Left lung (tissue), 10 donors: Measurements from ENCODE around the gene FMNL2. TPM values are rescaled to one million over a fixed set of nuclear protein-coding genes. Genes with fewer than 3 reads are reported as not detected.

Experiments used
- ATAC-seq: fragments of 200-7000 bp; cut with Tn5 transposase; one replicate; pipeline ENCODE4 v1.9.1; 2020; ENCODE audit warnings: moderate library complexity
- DNase-seq, 4 donors: peaks; one replicate each; pipeline ENCODE4 v3.0.0-alpha.2; 2013 to 2020
- H3K27ac ChIP-seq, 2 donors: fragments of 200-600 bp; sonication (generic) in 1 of 2; one replicate each; pipeline versions ENCODE4 v1.5.0 to v1.8.0; 2020 to 2021
- H3K27me3 ChIP-seq, 2 donors: fragments of 200-600 bp; sonication (generic) in 1 of 2; one replicate each; pipeline versions ENCODE4 v1.5.0 to v1.8.0; 2020 to 2021
- H3K36me3 ChIP-seq, 2 donors: fragments of 200-600 bp; sonication (generic) in 1 of 2; one replicate each; pipeline versions ENCODE4 v1.5.0 to v1.8.0; 2020 to 2021
- H3K4me1 ChIP-seq, 2 donors: fragments of 200-600 bp; one replicate each; pipeline ENCODE4 v1.8.0; 2021
- H3K4me3 ChIP-seq, 2 donors: fragments of 200-600 bp; sonication (generic) in 1 of 2; one replicate each; pipeline versions ENCODE4 v1.5.0 to v1.8.0; 2020 to 2021; ENCODE audit warnings: mild to moderate bottlenecking in 1 of 2
- H3K9me3 ChIP-seq, 2 donors: fragments of 200-600 bp; sonication (generic) in 1 of 2; one replicate each; pipeline versions ENCODE4 v1.5.0 to v1.8.0; 2020 to 2021
- CTCF ChIP-seq, 2 donors: fragments of 200-600 bp; sonication (generic) in 1 of 2; IDR thresholded peaks; one replicate each; pipeline versions ENCODE4 v1.5.0 to v1.8.0; 2021; ENCODE audit warnings: antibody characterized with exemption in 2 of 2
- intact Hi-C, 2 donors: fragments of 100-400 bp; cut with DNase I; formaldehyde crosslinking; loops; one replicate each; pipeline versions ENCODE4 v1.11.2 to v1.14.2; 2022
- polyA plus RNA-seq, 6 donors: library from polyadenylated mRNA; unstranded; fragments of 120-200 nt; gene quantifications; one replicate each; pipeline ENCODE4 v1.2.1, GENCODE V29; 2013; ENCODE audit not compliant: insufficient read length in 6 of 6
- total RNA-seq, 2 donors: library from RNA; stranded (reverse); fragmentation: NEBNext Ultra II Directional; extraction: Animal tissue kit (Norgen Biotek cat#: 25700); gene quantifications; one replicate each; pipeline ENCODE4 v1.2.1, GENCODE V29; 2021
- donor health status: DM: no; HTN: yes; CAD: no.
- donor health status: DM: no; HTN: no; CAD: no.

The FMNL2 gene
- total and polyA plus RNA-seq, 8 donors: 36.3 to 90.0 (median 77.7) TPM

GRCh38 chr2:152479282-152479681 is 144.3 kb downstream of the FMNL2 start:
- intact Hi-C loops: no loop called here
- ATAC-seq (no peak), DNase-seq (no peak)
- no peaks in the 10 kb centered on the region for H3K4me1 ChIP-seq
- no peak for TF ChIP-seq CTCF (IDR thresholded peaks at IDR 0.05)
- H3K36me3 ChIP-seq: no peaks in the 10 kb centered on the region
- no peaks in the 10 kb centered on the region for H3K27me3 ChIP-seq
- H3K27ac ChIP-seq: no peak overlapping the region
- no peak overlapping the region for H3K4me3 ChIP-seq
- no peaks in the 10 kb centered on the region for H3K9me3 ChIP-seq

DNA sequence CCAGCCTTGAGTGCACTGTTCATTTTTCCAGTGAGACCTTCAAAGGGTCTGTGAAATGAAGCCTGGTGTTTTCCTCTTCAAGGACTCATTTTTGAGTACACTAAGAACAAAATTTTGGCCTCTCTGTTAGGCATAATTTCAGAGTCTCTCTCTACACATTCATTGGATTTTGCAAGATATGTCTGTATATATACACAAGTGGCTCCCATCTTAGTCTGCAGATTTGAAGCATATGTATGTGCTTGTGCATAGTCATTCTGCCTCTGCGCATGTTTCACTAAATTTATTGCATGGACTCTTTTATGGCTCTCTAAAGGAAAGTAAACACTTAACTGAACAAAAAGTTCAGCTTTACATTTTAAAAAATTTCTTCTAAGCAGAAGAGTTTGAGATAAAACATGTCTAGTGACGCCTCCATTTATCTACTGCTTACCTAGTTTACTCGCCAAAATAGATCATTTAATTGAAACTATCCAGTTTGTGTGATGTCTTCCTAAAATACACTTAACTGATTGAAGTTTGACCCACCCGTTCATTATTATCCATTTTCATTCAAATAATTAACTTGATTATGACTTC is 145.9 kb downstream of the FMNL2 start:
- H3K9me3 ChIP-seq: no peaks in the 10 kb centered on the region
- H3K4me3 ChIP-seq: no peak overlapping the region
- H3K36me3 ChIP-seq: no peaks in the 10 kb centered on the region
- H3K27ac ChIP-seq: no peak overlapping the region
- no peak for TF ChIP-seq CTCF (IDR thresholded peaks at IDR 0.05)
- DNase-seq: no peak
- H3K4me1 ChIP-seq: peaks cover 0 to 7% of the 10 kb centered on the region in 2 donors
- ATAC-seq: no peak
- intact Hi-C loops: no loop called here
- no peaks in the 10 kb centered on the region for H3K27me3 ChIP-seq

GRCh38 chr2:152481881-152482583 is 147.1 kb downstream of the FMNL2 start:
- peaks cover 5 to 18% of the 10 kb centered on the region in 2 donors for H3K4me1 ChIP-seq
- H3K27ac ChIP-seq: no peak overlapping the region
- no peak overlapping the region for H3K4me3 ChIP-seq
- H3K9me3 ChIP-seq: no peaks in the 10 kb centered on the region
- ATAC-seq: no peak
- intact Hi-C loops: no loop called here
- no peak for TF ChIP-seq CTCF (IDR thresholded peaks at IDR 0.05)
- no peaks in the 10 kb centered on the region for H3K36me3 ChIP-seq
- DNase-seq: no peak
- no peaks in the 10 kb centered on the region for H3K27me3 ChIP-seq

DNA sequence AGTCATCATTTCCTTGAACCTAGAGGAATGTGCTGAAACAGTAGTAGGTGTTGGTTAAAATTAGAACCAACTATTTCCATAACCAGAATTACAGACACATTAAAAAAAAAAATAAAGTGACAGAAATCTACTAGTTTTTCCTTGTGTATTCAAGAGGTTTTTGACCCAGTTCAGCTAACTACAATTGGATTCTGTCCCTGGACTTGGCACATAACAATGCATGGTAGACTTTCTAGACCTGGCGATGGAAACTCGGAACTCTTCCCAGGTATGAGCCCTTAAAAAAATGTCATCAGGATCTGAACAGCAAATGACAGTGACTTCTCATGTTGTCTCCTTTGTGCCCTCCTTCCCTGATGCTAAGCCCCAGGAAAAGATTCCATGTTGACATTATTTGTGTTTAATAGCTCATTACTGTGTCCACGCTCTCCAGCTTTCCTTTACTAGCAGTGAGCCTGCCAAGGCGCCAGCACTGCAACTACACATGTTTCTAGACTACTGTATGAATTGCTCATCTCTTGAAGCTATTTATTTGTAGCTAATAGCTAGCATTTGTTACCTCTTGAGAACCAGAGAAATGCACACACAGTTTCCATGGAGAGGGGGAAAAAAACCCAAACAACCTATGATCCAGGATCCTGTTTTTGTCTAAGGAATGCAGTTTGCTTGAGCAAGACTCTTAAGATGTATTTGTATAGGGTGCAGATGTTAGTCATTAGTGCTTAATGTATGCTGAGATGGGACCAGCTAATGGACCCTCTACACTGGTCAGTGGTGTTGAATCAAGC is 148.5 kb downstream of the FMNL2 start:
- Histone ChIP-seq H3K4me1 (peaks cover 9 to 30% of the 10 kb centered on the region in 2 donors), H3K36me3 (no peaks in the 10 kb centered on the region), H3K27ac (no peak overlapping the region), H3K4me3 (no peak overlapping the region), H3K9me3 (no peaks in the 10 kb centered on the region), H3K27me3 (no peaks in the 10 kb centered on the region)
- intact Hi-C loops: no loop called here
- TF ChIP-seq CTCF (IDR thresholded peaks at IDR 0.05): no peak
- peak; percentile 38 for ATAC-seq
- DNase-seq: no peak
